Right ventricle myocardium inferior (tissue), 1 donor: Measurements from ENCODE around the gene YOD1. TPM values are rescaled to one million over a fixed set of nuclear protein-coding genes. Genes with fewer than 3 reads are reported as not detected.
A peak's percentile ranks its signal among the peaks of the same experiment; 100 is the strongest.

Experiments
- ATAC-seq: fragments of 200-7000 bp; cut with Tn5 transposase; one replicate; pipeline ENCODE4 v1.9.1; 2020; ENCODE audit warnings: mild to moderate bottlenecking, moderate library complexity
- DNase-seq: peaks from one replicate; pipeline ENCODE4 v3.0.0; 2021; ENCODE audit errors: missing footprints
- intact Hi-C: fragments of 100-400 bp; cut with DNase I; formaldehyde crosslinking; loops from one replicate; pipeline ENCODE4 v1.11.0; 2022
- long read RNA-seq: library from polyadenylated mRNA; unstranded; transcript quantifications from one replicate; pipeline ENCODE4 v2.0.0, GENCODE V29; 2021
- total RNA-seq: library from RNA; stranded (reverse); fragmentation: NEBNext Ultra II Directional; extraction: Animal tissue kit (Norgen Biotek cat#: 25700); gene quantifications from one replicate; pipeline ENCODE4 v1.2.1, GENCODE V29; 2021
- donor health status: DM: no; HTN: yes; CAD: no; lungs with severe emphysema.

YOD1 gene
- 5.2 TPM for total RNA-seq
- long read RNA-seq, full-length matches to known transcripts, result 2 of 2 reads
- long read RNA-seq, partial matches to known transcripts, result 0 of 2 reads
- long read RNA-seq, other reads (novel, unspliced or antisense), result 0 of 2 reads

DNA sequence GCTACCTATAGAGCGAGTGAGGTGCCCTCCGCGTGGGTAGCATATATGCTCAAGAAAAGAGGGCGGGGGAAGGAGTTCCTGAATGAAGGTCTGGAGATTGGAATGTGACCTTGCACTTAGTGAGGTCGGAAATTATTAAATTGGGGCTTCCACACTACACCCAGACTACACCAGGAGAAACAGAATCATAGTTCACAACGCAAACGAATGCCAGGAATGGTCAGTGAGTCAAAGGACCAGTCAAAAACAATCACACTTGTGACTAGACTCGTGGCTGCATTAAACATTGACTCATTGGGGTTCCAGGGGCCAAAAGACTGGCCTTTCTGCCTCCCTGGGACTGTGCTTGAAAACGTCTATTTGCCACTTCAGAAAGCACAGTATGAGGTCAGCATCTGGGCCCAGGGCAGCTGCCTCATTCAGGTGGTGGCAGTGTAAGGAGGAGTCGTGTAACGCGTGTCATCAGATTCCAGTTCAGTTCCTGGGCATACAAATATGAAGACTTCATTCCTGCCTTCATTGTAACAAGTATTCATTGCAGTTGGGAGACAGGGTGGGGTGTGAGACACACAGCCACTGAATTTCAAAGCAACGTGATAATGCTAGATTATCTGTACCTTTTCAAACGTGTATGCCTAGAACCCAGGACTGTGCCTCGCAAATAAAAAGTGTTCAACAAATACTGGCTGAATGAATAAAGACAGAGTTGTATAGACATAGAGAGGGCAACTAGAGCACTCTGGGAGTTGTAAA is at the start of gene YOD1:
Gene YOD1 (minus strand): TSS at position 18 of the 753 bp plus-strand sequence. CDS start 178 bp downstream, outside the sequence.
- intact Hi-C loops, result loop anchor here (10.0 kb wide), 1 partner anchor 263 kb away; no protein-coding TSS in a partner anchor

GRCh38 chr1:207097871-207098324 is 46.9 kb upstream of the YOD1 start:
- no peak for DNase-seq
- intact Hi-C loops, result no loop called here
- ATAC-seq, result no peak

More for the DNA sequence above, at the start of gene YOD1:
- no peak for ATAC-seq
- no peak for DNase-seq

DNA sequence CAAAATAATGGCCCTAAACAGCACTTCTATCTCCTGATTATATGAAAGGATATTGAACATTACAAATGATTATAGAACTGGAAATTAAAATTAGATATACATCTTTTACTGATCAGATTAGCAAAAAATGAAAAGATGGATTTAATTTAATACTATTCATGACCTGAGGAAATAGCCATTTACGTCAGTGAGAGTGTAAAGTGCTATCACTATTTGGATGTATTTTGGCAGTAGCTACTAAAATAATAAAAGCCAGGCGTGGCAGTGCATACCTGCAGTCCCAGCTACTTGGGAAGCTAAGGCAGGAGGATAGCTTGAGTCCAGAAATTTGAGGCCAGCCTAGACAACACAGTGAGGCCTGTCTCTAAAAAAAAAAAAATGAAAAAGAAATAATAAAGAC is 42.9 kb upstream of the YOD1 start:
- ATAC-seq, result no peak
- intact Hi-C loops, result no loop called here

DNA sequence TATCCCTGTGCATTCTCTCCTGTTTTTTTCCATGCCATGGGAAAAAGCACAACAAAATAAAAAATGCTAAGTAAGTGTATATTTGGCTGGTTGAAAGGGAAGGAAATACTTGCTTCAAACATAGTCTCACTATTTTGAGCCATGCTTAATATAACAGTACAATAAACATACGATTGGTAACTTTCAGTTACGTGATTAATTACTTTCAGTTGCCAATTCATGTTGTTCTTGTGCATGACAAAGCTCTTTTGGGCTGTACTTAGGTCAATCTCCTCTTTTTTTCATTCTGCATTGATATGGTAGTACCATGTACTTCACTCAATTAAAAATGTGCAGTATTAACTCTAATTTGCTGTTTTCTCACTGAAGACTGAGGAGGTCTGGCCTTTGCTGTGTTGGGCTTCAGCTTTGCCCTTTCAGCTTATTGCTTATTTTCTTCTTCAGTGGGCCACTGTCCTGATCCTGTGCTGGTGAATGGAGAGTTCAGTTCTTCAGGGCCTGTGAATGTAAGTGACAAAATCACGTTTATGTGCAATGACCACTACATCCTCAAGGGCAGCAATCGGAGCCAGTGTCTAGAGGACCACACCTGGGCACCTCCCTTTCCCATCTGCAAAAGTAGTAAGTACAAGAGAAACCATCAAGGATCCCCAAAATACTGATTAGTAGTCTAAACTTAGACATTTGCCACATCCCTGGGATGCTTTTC is 40.3 kb upstream of the YOD1 start:
- intact Hi-C loops, result no loop called here
- ATAC-seq, result no peak

More for the DNA sequence above, 42.9 kb upstream of the YOD1 start:
- no peak for DNase-seq

GRCh38 chr1:207089627-207090355 is 38.8 kb upstream of the YOD1 start:
- ATAC-seq (no peak), DNase-seq (no peak)
- intact Hi-C loops, result no loop called here

More for the DNA sequence above, 40.3 kb upstream of the YOD1 start:
- no peak for DNase-seq

DNA sequence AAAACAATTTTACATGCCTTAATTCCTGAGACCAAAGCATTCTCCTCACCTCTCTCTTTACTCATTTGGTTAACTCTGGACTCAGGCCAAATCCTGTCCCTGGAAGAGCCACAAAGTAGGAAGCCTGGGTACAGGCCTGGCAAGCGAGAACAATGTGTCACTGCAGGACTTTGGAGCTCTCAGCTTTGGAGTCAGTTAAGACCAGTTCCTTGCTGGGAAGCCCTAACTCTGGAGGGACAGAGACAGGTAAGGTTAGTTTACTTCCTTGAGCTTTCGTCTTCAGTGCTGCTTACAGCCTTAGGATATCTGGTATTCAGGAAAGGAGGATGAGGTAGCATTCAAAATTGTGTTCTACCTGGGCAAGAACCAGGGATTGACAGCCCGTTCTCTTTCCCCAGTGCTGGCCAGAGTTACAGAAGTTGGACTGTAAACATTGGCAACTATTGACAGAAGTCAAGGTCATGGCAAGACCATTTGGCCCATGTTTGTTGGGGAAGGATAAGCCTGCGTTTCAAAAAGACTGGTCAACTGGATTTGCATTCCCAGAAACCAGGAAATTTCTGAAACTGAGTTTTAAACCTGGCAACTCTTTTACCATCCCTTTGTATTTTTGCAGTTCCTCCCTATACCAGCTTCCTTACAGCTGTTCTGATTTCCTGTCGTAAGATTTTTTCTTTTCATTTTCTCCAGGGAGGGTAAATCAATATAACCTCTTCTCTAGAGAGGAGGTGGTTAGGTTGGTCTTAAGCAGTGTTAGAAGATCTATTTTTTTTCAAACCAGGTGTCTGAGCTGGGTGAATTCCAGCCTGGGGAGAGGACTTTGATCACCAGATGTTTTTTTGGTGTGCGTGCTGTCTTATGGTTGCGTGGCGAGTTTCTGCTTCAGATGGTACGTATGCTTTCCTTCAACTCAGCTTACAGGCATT is 38.0 kb upstream of the YOD1 start, which contains the start of gene C4BPB:
Gene C4BPB (plus strand): TSS at position 160 of the 926 bp plus-strand sequence. CDS start 672 bp downstream, at position 832.
- no peak for ATAC-seq
- intact Hi-C loops, result no loop called here
- no peak for DNase-seq

DNA sequence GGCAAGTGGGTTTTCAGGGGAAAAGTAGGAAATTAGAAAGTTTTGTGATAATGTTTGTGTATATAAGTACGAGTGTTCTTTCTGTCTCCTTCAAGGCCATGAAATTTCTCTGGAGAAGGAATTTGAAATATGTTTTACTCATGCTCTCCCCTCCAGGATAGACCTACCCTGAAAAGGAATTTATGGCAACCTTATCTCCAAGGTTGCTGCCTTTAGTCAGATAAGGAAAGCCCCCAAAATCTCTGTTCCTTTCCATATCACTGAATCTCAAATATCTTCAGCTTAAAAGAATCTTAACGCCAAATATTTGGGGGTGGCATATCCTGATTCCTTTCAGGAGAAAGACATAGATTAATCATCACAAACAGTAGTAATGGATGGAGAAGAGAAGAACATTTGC is 37.2 kb upstream of the YOD1 start:
- ATAC-seq, result no peak
- no peak for DNase-seq
- intact Hi-C loops, result no loop called here

GRCh38 chr1:207085887-207086286 is 34.9 kb upstream of the YOD1 start:
- ATAC-seq, result no peak
- no peak for DNase-seq
- intact Hi-C loops, result loop anchor here (2.0 kb wide), 1 partner anchor 319 kb away; no protein-coding TSS in a partner anchor

GRCh38 chr1:207084701-207085180 is 33.7 kb upstream of the YOD1 start:
- intact Hi-C loops, result loop anchor here (2.0 to 5.0 kb wide), 2 partner anchors 320 to 418 kb away; no protein-coding TSS in a partner anchor
- DNase-seq, result no peak
- no peak for ATAC-seq

DNA sequence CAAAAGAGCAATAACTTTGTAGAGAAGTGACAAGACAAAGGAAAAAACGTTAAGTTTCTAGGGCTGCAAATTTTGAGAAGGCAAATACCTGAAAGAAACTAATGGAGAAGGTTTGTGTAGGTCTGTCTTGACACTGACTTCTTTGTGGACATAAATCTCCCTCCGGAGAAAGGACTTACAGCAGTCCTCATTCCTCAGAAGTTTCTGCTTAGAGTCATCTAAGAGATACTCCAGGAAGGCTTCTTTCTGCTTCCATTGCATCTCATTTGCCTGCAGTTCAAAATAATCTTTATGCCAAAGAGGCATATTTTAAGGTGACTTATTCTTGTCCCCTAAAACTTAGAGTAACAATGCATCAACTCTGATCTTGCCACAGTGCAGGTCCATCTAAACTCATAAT is 33.2 kb upstream of the YOD1 start:
- no peak for ATAC-seq
- intact Hi-C loops, result loop anchor here (2.0 to 5.0 kb wide), 2 partner anchors 321 to 418 kb away; no protein-coding TSS in a partner anchor
- DNase-seq, result no peak

GRCh38 chr1:207081806-207082205 is 30.8 kb upstream of the YOD1 start:
- DNase-seq (no peak), ATAC-seq (no peak)
- intact Hi-C loops, result loop anchor here (5.0 kb wide), 1 partner anchor 420 kb away; no protein-coding TSS in a partner anchor

GRCh38 chr1:207081088-207081487 is 30.1 kb upstream of the YOD1 start:
- DNase-seq, result no peak
- ATAC-seq, result no peak
- intact Hi-C loops, result loop anchor here (5.0 kb wide), 1 partner anchor 421 kb away; no protein-coding TSS in a partner anchor

DNA sequence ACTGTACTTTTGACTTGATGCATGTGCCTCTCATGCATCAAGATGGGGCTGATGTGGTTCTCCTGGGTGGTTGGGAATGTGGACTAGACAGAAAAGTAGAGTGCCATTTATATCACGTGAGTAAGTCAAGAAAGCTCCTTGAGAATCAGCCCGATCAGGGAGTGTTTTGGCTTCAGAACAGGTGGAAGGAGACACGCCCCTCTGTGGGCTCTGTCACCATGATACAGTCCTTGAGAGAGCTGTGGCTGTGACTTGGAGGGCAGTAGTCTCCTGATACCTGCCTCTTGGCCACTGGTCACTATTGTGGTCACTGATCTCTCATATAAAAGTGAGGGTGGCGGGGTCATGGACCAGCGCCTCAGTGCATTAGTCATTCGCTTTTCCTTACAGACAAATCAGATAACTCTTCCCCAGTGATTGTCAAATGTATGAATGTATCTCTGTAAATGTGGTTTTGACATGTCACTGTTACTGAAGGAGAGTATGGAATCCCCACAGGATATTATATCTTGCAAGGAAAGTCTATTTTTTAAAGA is 28.8 kb upstream of the YOD1 start:
- intact Hi-C loops, result loop anchor here (5.0 to 10.0 kb wide), 2 partner anchors 145 to 423 kb away; no protein-coding TSS in a partner anchor
- ATAC-seq (no peak), DNase-seq (no peak)

GRCh38 chr1:207078578-207079132 is 27.6 kb upstream of the YOD1 start:
- DNase-seq (no peak), ATAC-seq (no peak)
- intact Hi-C loops, result loop anchor here (10.0 kb wide), 1 partner anchor 144 kb away; no protein-coding TSS in a partner anchor

DNA sequence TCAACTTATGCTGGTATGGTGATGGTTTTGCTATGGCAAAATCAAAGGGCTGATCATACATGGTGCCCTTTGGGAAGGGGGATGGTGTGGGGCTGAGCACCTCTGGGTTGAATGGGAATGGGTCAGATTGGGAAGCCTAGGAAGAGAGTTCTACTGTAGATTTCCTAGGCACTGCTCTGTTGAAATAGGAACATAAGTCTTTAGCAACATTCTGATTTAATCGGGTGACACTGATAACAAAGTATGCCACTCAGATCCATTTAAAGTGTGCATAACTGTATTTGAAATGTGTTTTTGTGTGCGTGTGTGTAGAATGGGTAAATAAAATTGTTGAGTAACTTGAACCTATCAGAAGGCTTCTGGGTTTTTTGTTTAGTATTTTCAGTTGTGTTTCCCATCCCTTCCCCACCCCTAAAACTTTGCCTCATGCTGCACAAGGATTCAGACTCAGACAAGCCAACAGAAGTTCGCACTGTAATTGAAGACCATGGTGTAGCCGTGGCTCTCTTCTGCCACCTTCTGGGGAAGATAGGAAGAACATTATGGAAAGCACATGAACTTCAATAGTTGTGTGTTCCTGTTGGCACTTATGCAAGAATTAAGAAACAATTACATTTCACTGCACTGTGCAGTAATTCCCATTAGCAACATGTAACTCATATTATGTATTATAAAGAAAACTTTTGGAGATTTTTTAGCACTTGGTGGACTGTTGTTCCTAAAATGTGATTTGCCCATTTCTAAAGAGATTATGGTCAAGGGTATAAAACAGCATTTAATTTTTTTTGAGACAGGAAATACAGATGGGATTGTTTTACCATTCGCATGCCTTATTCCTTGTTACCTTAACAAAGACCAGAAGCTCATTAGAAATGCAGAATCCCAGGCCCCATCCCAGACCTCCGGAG is 26.7 kb upstream of the YOD1 start:
- DNase-seq (no peak), ATAC-seq (peak; percentile 81)
- intact Hi-C loops, result loop anchor here (1.0 to 10.0 kb wide), 2 partner anchors 27 to 143 kb away; no protein-coding TSS in a partner anchor

GRCh38 chr1:207077012-207077411 is 26.0 kb upstream of the YOD1 start:
- no peak for ATAC-seq

More at GRCh38 chr1:207077012-207077411, 26.0 kb upstream of the YOD1 start:
- intact Hi-C loops, result loop anchor here (1.0 to 10.0 kb wide), 2 partner anchors 27 to 142 kb away; no protein-coding TSS in a partner anchor
- no peak for DNase-seq
